Keratinocyte (primary cell): ENCODE results near the gene CHST13. TPM values are rescaled to one million over a fixed set of nuclear protein-coding genes. Genes with fewer than 3 reads are reported as not detected.

Source experiments
- DNase-seq: peaks from one replicate; pipeline ENCODE4 v3.0.0-alpha.2; 2011; ENCODE audit warnings: low read depth, missing footprints, low spot score
- FAIRE-seq: peaks from 2 replicates; lab custom pipeline; 2011; peaks lifted over from hg19 to GRCh38; lab: Jason Lieb, UNC
- H2AFZ ChIP-seq: 2 replicates; pipeline ENCODE4 v1.6.0; 2012; ENCODE audit warnings: low read length, control low read depth, inconsistent platforms; ENCODE audit not compliant: control insufficient read depth
- H3K27ac ChIP-seq: 2 replicates; pipeline ENCODE4 v1.5.1; 2011; ENCODE audit warnings: low read length; ENCODE audit not compliant: control insufficient read depth, insufficient read depth
- H3K27me3 ChIP-seq: 3 replicates; pipeline ENCODE4 v1.6.0; 2011; ENCODE audit warnings: low read length; ENCODE audit not compliant: control insufficient read depth, insufficient read depth; ENCODE audit errors: extremely low read depth
- H3K36me3 ChIP-seq, 2 experiments: 2 replicates in 1 of 2; 3 replicates in 1 of 2; pipeline ENCODE4 v1.5.1; 2011; ENCODE audit warnings: low read length in 2 of 2, mild to moderate bottlenecking in 1 of 2; ENCODE audit not compliant: control insufficient read depth in 2 of 2, insufficient read depth in 2 of 2; ENCODE audit errors: extremely low read depth in 1 of 2
- H3K4me1 ChIP-seq: 3 replicates; pipeline ENCODE4 v1.5.1; 2011; ENCODE audit warnings: low read length; ENCODE audit not compliant: control insufficient read depth, insufficient read depth; ENCODE audit errors: extremely low read depth
- H3K4me2 ChIP-seq: 3 replicates; pipeline ENCODE4 v1.6.0; 2011; ENCODE audit warnings: low read depth, low read length; ENCODE audit not compliant: control insufficient read depth, insufficient read depth; ENCODE audit errors: extremely low read depth
- H3K4me3 ChIP-seq, 3 experiments: fragments of 200-600 bp in 1 of 3; sonication (generic) in 1 of 3; 2 replicates in 2 of 3; 3 replicates in 1 of 3; pipeline ENCODE4 v1.5.1; 2011 to 2016; ENCODE audit warnings: low read length in 3 of 3, mild to moderate bottlenecking in 3 of 3, control low read depth in 2 of 3, inconsistent platforms in 1 of 3, low read depth in 1 of 3, mixed read lengths in 1 of 3, mixed run types in 1 of 3, moderate library complexity in 1 of 3; ENCODE audit not compliant: control insufficient read depth in 2 of 3, insufficient read depth in 2 of 3; ENCODE audit errors: extremely low read depth in 1 of 3
- H3K79me2 ChIP-seq: 2 replicates; pipeline ENCODE4 v1.6.0; 2012; ENCODE audit warnings: low read length; ENCODE audit not compliant: control insufficient read depth, insufficient read depth
- H3K9ac ChIP-seq: 3 replicates; pipeline ENCODE4 v1.6.0; 2011; ENCODE audit warnings: low read length; ENCODE audit not compliant: control insufficient read depth, insufficient read depth; ENCODE audit errors: extremely low read depth
- H3K9me1 ChIP-seq: 3 replicates; pipeline ENCODE4 v1.6.0; 2011; ENCODE audit warnings: low read length; ENCODE audit not compliant: control insufficient read depth, insufficient read depth; ENCODE audit errors: extremely low read depth
- H3K9me3 ChIP-seq: 2 replicates; pipeline ENCODE4 v1.5.1; 2012; ENCODE audit warnings: low read depth, low read length; ENCODE audit not compliant: control insufficient read depth
- H4K20me1 ChIP-seq: 3 replicates; pipeline ENCODE4 v1.6.0; 2011; ENCODE audit warnings: low read length; ENCODE audit not compliant: control insufficient read depth, insufficient read depth; ENCODE audit errors: extremely low read depth
- EZH2 ChIP-seq: IDR thresholded peaks from one replicate; pipeline ENCODE4 v1.6.1; 2012; ENCODE audit warnings: inconsistent platforms, mild to moderate bottlenecking, low read length, moderate library complexity
- dilution Hi-C: fragments of 300-500 bp; cut with MboI; formaldehyde crosslinking; loops from one replicate; pipeline ENCODE4 v1.7.0; 2020; ENCODE audit warnings: low sequenced_read_pairs; ENCODE audit not compliant: extremely low pct_ligation_motif_present
- polyA plus RNA-seq, 5 experiments: library from polyadenylated mRNA; depleted of rRNA in 3 of 5; stranded (reverse) in 3 of 5; stranded (forward) in 1 of 5; unstranded in 1 of 5; fragments of >200 nt; gene quantifications; 1 replicate in 1 of 5; 2 replicates in 3 of 5; 3 replicates in 1 of 5; pipeline versions ENCODE4 v1.2.1 to v1.2.3, GENCODE V29; 2011 to 2012; ENCODE audit warnings: missing spikeins in 2 of 5, low read depth in 1 of 5, low replicate concordance in 1 of 5
- TF ChIP-seq, protein P1 (sequence below), 3 experiments: IDR thresholded peaks in 1 of 3; conservative IDR thresholded peaks in 1 of 3; optimal IDR thresholded peaks in 1 of 3; 2 replicates in 2 of 3; 3 replicates in 1 of 3; pipeline versions ENCODE3 to v1.5.1; 2011; ENCODE audit warnings: low read length in 3 of 3, mild to moderate bottlenecking in 3 of 3, moderate library complexity in 2 of 3, control low read depth in 1 of 3, inconsistent platforms in 1 of 3; ENCODE audit not compliant: insufficient read depth in 2 of 3; ENCODE audit errors: extremely low read depth in 1 of 3

CHST13 gene
- polyA plus RNA-seq, 1 donor (not counting 4 experiments of a cell fraction or from before 2014, with no cell fraction given): not detected

GRCh38 chr3:126525091-126525852 lies 1.3 kb downstream of the CHST13 start:
- DNase-seq (no peak), FAIRE-seq (no peak)
- TF ChIP-seq EZH2: no peak
- TF ChIP-seq, protein P1, sequence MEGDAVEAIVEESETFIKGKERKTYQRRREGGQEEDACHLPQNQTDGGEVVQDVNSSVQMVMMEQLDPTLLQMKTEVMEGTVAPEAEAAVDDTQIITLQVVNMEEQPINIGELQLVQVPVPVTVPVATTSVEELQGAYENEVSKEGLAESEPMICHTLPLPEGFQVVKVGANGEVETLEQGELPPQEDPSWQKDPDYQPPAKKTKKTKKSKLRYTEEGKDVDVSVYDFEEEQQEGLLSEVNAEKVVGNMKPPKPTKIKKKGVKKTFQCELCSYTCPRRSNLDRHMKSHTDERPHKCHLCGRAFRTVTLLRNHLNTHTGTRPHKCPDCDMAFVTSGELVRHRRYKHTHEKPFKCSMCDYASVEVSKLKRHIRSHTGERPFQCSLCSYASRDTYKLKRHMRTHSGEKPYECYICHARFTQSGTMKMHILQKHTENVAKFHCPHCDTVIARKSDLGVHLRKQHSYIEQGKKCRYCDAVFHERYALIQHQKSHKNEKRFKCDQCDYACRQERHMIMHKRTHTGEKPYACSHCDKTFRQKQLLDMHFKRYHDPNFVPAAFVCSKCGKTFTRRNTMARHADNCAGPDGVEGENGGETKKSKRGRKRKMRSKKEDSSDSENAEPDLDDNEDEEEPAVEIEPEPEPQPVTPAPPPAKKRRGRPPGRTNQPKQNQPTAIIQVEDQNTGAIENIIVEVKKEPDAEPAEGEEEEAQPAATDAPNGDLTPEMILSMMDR (optimal IDR thresholded peaks at IDR 0.05 in 1 of 3, IDR thresholded peaks at IDR 0.05 in 1 of 3, conservative IDR thresholded peaks at IDR 0.05 in 1 of 3; ENCODE audit: extremely low read depth in 1 of 3, insufficient read depth in 2 of 3, low read length in 3 of 3): no peak
- Histone ChIP-seq H3K4me3 (no peak overlapping the region), H3K36me3 (no peaks in the 10 kb centered on the region), H3K27ac (no peak overlapping the region), H2AFZ (no peak overlapping the region), H3K27me3 (peaks cover 32% of the 10 kb centered on the region), H3K79me2 (no peaks in the 10 kb centered on the region), H4K20me1 (no peaks in the 10 kb centered on the region), H3K9me3 (no peaks in the 10 kb centered on the region), H3K9ac (no peak overlapping the region), H3K9me1 (no peaks in the 10 kb centered on the region), H3K4me1 (no peaks in the 10 kb centered on the region), H3K4me2 (no peak overlapping the region)
- dilution Hi-C loops: no loop called here

DNA sequence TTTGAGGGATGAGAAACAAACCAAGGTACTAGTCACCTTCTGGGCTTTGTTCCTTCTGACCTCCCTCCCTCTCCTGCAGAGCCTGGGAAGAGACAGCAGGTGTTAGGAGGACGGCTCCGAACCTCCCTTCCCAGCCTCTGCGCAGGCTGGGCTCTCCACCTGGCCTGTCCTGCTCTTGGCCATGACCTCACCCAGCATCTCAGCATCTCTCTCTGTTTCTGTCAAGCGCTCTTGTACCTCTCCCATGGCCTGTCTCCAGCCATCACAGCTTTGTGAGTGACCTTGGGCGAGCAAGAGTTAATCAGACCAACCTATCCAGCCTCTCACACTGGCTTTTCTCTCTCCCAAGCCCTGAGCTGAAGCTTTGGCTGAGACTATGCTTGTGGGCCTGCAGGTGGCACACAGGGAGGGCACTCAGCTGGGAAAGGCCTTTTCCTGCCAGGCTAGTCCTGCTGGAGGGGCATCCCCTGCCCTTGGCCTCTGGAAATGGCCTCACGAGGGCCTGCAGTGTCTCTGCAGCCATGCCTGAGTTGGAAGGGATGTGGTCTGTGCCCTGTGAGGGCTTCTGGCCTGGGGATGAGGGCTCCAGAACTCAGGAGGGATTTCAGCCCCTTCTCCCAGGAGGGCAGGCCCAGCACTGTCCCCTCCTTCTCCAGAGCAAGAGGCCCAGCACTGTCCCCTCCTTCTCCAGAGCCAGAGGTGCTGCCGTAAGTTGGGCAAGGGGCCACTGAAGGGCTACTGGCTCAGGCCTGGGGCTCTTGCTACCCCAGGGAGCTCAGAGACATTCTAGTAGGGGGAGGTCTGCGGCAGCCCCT lies 2.1 kb downstream of the CHST13 start:
- H3K27me3 ChIP-seq: peaks cover 32% of the 10 kb centered on the region
- H3K27ac ChIP-seq: no peak overlapping the region
- no peaks in the 10 kb centered on the region for H3K9me3 ChIP-seq
- dilution Hi-C loops: no loop called here
- no peak overlapping the region for H3K9ac ChIP-seq
- FAIRE-seq (no peak), DNase-seq (no peak)
- no peaks in the 10 kb centered on the region for H3K79me2 ChIP-seq
- no peaks in the 10 kb centered on the region for H3K36me3 ChIP-seq
- TF ChIP-seq, protein P1 (optimal IDR thresholded peaks at IDR 0.05 in 1 of 3, IDR thresholded peaks at IDR 0.05 in 1 of 3, conservative IDR thresholded peaks at IDR 0.05 in 1 of 3; ENCODE audit: extremely low read depth in 1 of 3, insufficient read depth in 2 of 3, low read length in 3 of 3): no peak
- no peak for TF ChIP-seq EZH2
- no peak overlapping the region for H3K4me3 ChIP-seq
- no peak overlapping the region for H3K4me2 ChIP-seq
- H3K4me1 ChIP-seq: no peaks in the 10 kb centered on the region
- no peaks in the 10 kb centered on the region for H3K9me1 ChIP-seq
- H4K20me1 ChIP-seq: no peaks in the 10 kb centered on the region
- H2AFZ ChIP-seq: no peak overlapping the region
